K562 (cell line): ENCODE measurements around the gene UQCR11. TPM values are rescaled to one million over a fixed set of nuclear protein-coding genes. Genes with fewer than 3 reads are reported as not detected.

ENCODE experiments used
- ARNT ChIP-seq, 2 experiments: fragments of 450-650 bp; IDR thresholded peaks; 2 replicates each; pipeline ENCODE4 v1.6.1; 2016; ENCODE audit warnings: mild to moderate bottlenecking in 1 of 2
- FOXK2 ChIP-seq, 2 experiments: fragments of 450-650 bp; IDR thresholded peaks in 1 of 2; conservative IDR thresholded peaks in 1 of 2; 2 replicates each; pipeline ENCODE4 v1.6.1; 2016; ENCODE audit warnings: low read depth in 2 of 2, mild to moderate bottlenecking in 1 of 2
- GTF2E2 ChIP-seq: fragments of 200-800 bp; sonication (Bioruptor generic); IDR thresholded peaks from 2 replicates; pipeline ENCODE4 v1.6.1; 2016; ENCODE audit warnings: missing genetic modification characterization, missing compliant biosample characterization
- MAZ ChIP-seq, 2 experiments: fragments of 450-650 bp in 1 of 2; sonication (generic) in 1 of 2; formaldehyde crosslinking; IDR thresholded peaks in 1 of 2; conservative IDR thresholded peaks in 1 of 2; 2 replicates each; pipeline versions ENCODE4 v1.4.0 to v1.5.0; 2020; ENCODE audit warnings: mild to moderate bottlenecking in 1 of 2, missing genetic modification reagents in 1 of 2
- NFXL1 ChIP-seq: fragments of 450-650 bp; formaldehyde crosslinking; IDR thresholded peaks from 2 replicates; pipeline ENCODE4 v1.4.0; 2021; ENCODE audit warnings: mild to moderate bottlenecking
- PBX2 ChIP-seq, 2 experiments: IDR thresholded peaks in 1 of 2; conservative IDR thresholded peaks in 1 of 2; 2 replicates each; pipeline ENCODE4 v1.6.1; 2016; ENCODE audit warnings: low read depth in 2 of 2, mild to moderate bottlenecking in 1 of 2, missing compliant biosample characterization in 1 of 2, missing genetic modification characterization in 1 of 2, moderate library complexity in 1 of 2
- PRPF4 ChIP-seq: fragments of 200-400 bp; formaldehyde crosslinking; IDR thresholded peaks from one replicate; pipeline ENCODE4 v1.6.1; 2017; ENCODE audit warnings: low read length, low read depth, mild to moderate bottlenecking; ENCODE audit not compliant: insufficient read depth, poor library complexity, severe bottlenecking
- SP1 ChIP-seq: sonication (generic); formaldehyde crosslinking; IDR thresholded peaks from 2 replicates; pipeline ENCODE4 v1.8.1; 2022; ENCODE audit warnings: mild to moderate bottlenecking, missing genetic modification reagents
- STAT6 ChIP-seq: sonication (generic); formaldehyde crosslinking; IDR thresholded peaks from 2 replicates; pipeline ENCODE4 v1.8.1; 2023; ENCODE audit warnings: mild to moderate bottlenecking, missing genetic modification reagents
- TEAD2 ChIP-seq: fragments of 450-650 bp; IDR thresholded peaks from 2 replicates; pipeline ENCODE4 v1.6.1; 2016; ENCODE audit warnings: missing genetic modification characterization, control low read depth, missing compliant biosample characterization
- U2AF1 ChIP-seq: fragments of 200-400 bp; formaldehyde crosslinking; optimal IDR thresholded peaks from 2 replicates; pipeline ENCODE3; 2017; ENCODE audit warnings: mild to moderate bottlenecking, low read depth, low read length, moderate library complexity
- YBX1 ChIP-seq: fragments of 450-650 bp; IDR thresholded peaks from 2 replicates; pipeline ENCODE4 v1.7.1; 2016; ENCODE audit warnings: mild to moderate bottlenecking
- ZNF140 ChIP-seq: fragments of 250-450 bp; sonication (Bioruptor Pico); IDR thresholded peaks from 2 replicates; pipeline ENCODE4 v1.8.0; 2021; ENCODE audit warnings: moderate library complexity, mild to moderate bottlenecking, inconsistent platforms
- ZNF212 ChIP-seq: fragments of 450-650 bp; formaldehyde crosslinking; IDR thresholded peaks from 2 replicates; pipeline ENCODE4 v1.4.0; 2020; ENCODE audit warnings: mild to moderate bottlenecking
- ZNF232 ChIP-seq: sonication (generic); formaldehyde crosslinking; IDR thresholded peaks from 2 replicates; pipeline ENCODE4 v1.8.0; 2022; ENCODE audit warnings: mild to moderate bottlenecking, missing genetic modification reagents
- polyA plus RNA-seq, 8 experiments: library from polyadenylated mRNA; depleted of rRNA in 4 of 8; stranded (reverse) in 5 of 8; unstranded in 3 of 8; fragments of >200 nt; fragmentation: Nextera tagmentation in 2 of 8; fragmentation: Illumina TruSeq in 1 of 8; extraction: Ambion mirVana in 2 of 8; extraction: Trizol in 1 of 8; gene quantifications; 2 replicates each; pipeline versions ENCODE4 v1.2.1 to v1.2.3, GENCODE V29; 2011 to 2014; ENCODE audit warnings: inconsistent platforms in 1 of 8, missing spikeins in 1 of 8
- total RNA-seq, 7 experiments: library from RNA; depleted of rRNA in 6 of 7; stranded (reverse); fragments of >200 nt in 6 of 7; fragmentation: Illumina TruSeq in 2 of 7; extraction: Trizol in 2 of 7; gene quantifications; 2 replicates each; pipeline versions ENCODE4 v1.2.1 to v1.2.3, GENCODE V29; 2011 to 2021; ENCODE audit warnings: low replicate concordance in 1 of 7
- TF ChIP-seq, protein P1 (sequence below): sonication (generic); formaldehyde crosslinking; IDR thresholded peaks from 2 replicates; pipeline ENCODE4 v1.8.0; 2023; ENCODE audit warnings: mild to moderate bottlenecking, missing genetic modification reagents

The UQCR11 gene
- total and polyA plus RNA-seq, 9 of the 15 experiments (the other 6 are each of a cell fraction or from before 2014, with no cell fraction given), result 57.6 to 394 (median 259) TPM

- TF ChIP-seq PBX2 (CRISPR knock-in tag; IDR thresholded peaks at IDR 0.05; ENCODE audit: low read depth) (peak; percentile 97), PBX2 (tag; conservative IDR thresholded peaks at IDR 0.05; ENCODE audit: low read depth) (peak; percentile 100), ARNT (IDR thresholded peaks at IDR 0.05) (peak in 1 of 2 experiments; percentile 9; a peak in 1 of 4 replicates), FOXK2 (conservative IDR thresholded peaks at IDR 0.05 in 1 of 2, IDR thresholded peaks at IDR 0.05 in 1 of 2; ENCODE audit: low read depth in 2 of 2) (peak in 1 of 2 experiments; percentile 67; a peak in 2 of 4 replicates), SP1 (CRISPR knock-in tag) (peak; percentile 100), STAT6 (CRISPR knock-in tag) (no peak), TEAD2 (no peak), ZNF232 (no peak), YBX1 (no peak), U2AF1 (no peak), GTF2E2 (tag) (no peak), ZNF212 (no peak), PRPF4 (no peak), NFXL1 (CRISPR knock-in tag) (no peak), ZNF140 (CRISPR knock-in tag) (no peak), MAZ (CRISPR knock-in tag; conservative IDR thresholded peaks at IDR 0.05 in 1 of 2, IDR thresholded peaks at IDR 0.05 in 1 of 2) (peak; percentile 99 to 100)
- TF ChIP-seq, protein P1, sequence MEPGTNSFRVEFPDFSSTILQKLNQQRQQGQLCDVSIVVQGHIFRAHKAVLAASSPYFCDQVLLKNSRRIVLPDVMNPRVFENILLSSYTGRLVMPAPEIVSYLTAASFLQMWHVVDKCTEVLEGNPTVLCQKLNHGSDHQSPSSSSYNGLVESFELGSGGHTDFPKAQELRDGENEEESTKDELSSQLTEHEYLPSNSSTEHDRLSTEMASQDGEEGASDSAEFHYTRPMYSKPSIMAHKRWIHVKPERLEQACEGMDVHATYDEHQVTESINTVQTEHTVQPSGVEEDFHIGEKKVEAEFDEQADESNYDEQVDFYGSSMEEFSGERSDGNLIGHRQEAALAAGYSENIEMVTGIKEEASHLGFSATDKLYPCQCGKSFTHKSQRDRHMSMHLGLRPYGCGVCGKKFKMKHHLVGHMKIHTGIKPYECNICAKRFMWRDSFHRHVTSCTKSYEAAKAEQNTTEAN, result no peak
Measured at GRCh38 chr19:1652471-1653299, 47.4 kb upstream of the UQCR11 start, which contains the start of gene TCF3 (continued).
